AG09309 (cell line): ENCODE measurements around the gene RAB35.

Experiments
- DNase-seq: peaks from one replicate; pipeline ENCODE4 v3.0.0-alpha.2; 2010; ENCODE audit warnings: low read depth
- H3K4me3 ChIP-seq: 2 replicates; pipeline ENCODE4 v1.5.1; 2011; ENCODE audit warnings: mild to moderate bottlenecking, low read depth, low read length, moderate library complexity; ENCODE audit not compliant: control insufficient read depth
- TF ChIP-seq, protein P1 (sequence below): IDR thresholded peaks from 2 replicates; pipeline ENCODE4 v1.5.1; 2011; ENCODE audit warnings: mild to moderate bottlenecking, low read depth, low read length, inconsistent platforms; ENCODE audit not compliant: insufficient read depth, control insufficient read depth; ENCODE audit errors: missing control alignments

Gene RAB35

DNA sequence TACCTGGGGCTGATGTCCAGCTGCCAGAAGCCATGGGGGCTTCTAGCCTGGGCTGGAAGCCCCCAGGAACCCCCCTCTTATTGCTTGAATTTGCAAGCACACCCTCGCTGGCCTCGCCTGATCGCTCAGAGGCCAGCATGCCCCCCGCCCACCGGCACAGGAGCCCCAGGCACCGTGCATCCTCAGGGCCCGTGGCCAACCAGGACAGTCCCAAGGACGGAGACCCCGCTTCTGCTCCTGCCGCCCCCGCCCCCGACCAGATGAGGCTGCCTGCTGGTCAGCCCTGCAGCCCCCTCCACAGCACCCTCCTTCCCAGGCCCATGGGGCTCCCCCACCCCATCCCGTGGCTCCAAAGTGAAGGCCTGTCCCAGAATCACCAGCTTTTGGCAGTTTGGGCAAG, 21.2 kb downstream of the RAB35 start:
- no peak for DNase-seq
- H3K4me3 ChIP-seq, result no peak overlapping the region
- TF ChIP-seq, protein P1, sequence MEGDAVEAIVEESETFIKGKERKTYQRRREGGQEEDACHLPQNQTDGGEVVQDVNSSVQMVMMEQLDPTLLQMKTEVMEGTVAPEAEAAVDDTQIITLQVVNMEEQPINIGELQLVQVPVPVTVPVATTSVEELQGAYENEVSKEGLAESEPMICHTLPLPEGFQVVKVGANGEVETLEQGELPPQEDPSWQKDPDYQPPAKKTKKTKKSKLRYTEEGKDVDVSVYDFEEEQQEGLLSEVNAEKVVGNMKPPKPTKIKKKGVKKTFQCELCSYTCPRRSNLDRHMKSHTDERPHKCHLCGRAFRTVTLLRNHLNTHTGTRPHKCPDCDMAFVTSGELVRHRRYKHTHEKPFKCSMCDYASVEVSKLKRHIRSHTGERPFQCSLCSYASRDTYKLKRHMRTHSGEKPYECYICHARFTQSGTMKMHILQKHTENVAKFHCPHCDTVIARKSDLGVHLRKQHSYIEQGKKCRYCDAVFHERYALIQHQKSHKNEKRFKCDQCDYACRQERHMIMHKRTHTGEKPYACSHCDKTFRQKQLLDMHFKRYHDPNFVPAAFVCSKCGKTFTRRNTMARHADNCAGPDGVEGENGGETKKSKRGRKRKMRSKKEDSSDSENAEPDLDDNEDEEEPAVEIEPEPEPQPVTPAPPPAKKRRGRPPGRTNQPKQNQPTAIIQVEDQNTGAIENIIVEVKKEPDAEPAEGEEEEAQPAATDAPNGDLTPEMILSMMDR, result no peak

DNA sequence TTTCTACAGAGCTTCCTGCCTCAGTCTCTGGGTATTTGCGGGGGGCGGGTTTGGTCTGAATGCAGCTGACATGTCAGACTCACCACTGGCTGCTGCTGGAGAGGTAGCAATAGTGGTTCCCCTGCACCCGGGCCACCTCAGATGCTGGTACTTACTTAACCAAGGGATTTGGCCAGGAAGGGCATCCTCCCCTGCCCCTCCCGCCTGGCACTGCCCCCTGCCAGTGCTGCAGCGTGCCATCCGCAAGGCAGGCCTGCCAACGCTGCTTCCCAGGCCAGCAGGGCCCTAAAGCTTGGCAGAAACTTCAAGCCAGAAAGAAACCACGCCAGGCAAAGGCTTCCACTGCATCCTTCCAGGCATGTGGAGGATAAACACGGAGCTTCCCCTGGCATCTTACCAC, 22.1 kb downstream of the RAB35 start:
- no peak overlapping the region for H3K4me3 ChIP-seq
- TF ChIP-seq, protein P1, result no peak
- DNase-seq, result no peak

DNA sequence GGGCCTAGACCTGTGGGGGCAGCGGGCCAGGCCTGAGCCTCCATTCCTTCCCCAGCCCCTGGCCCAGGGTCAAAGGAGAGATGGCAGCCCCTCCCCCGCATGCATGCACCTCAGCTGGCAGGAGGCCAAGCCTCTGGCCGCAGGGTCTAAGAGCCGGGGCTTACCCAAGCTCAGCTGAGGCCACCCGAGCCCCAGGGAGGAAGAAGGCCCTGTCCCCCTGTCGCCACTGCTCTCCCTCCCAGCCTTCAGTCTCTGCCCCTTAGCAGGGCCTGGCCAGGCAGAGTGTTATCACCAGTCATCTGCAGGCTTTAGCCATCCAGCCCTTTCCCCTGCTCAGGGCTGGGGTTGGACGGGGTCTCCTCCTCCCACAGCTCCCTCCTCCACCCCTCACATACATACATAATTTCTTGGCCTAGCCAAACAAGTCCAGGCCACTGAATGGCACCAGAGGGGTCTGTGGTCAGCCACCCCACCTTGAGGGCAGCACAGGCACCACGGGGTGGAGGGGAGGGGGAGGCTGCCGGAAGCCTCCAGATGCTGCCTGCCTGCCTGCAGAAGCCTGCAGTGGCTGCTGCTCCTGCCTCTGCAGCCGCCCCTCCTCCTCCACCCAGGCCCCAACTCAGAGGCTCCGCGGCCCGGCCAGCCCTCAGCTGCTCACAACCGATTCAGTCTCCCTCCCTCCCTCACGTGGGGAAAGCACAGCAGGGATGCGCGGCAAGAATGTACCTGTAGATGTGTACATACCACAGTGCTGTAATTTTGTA, 22.8 kb downstream of the RAB35 start:
- no peak for DNase-seq
- TF ChIP-seq, protein P1, result no peak
- H3K4me3 ChIP-seq, result no peak overlapping the region

DNA sequence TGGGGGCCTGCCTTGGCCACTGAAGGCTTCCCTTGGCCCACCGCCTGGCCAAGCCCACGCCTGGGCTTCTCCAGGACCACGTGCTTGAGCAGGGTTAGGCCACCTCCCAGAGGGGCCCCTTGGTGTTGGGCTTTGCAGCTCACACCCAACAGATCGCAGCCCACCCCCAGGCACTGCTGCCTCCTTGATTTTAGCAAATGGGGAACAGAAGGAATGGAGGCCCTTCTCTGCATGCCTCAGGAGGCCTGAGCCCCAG, 23.3 kb downstream of the RAB35 start:
- no peak overlapping the region for H3K4me3 ChIP-seq
- DNase-seq, result no peak
- TF ChIP-seq, protein P1, result no peak

DNA sequence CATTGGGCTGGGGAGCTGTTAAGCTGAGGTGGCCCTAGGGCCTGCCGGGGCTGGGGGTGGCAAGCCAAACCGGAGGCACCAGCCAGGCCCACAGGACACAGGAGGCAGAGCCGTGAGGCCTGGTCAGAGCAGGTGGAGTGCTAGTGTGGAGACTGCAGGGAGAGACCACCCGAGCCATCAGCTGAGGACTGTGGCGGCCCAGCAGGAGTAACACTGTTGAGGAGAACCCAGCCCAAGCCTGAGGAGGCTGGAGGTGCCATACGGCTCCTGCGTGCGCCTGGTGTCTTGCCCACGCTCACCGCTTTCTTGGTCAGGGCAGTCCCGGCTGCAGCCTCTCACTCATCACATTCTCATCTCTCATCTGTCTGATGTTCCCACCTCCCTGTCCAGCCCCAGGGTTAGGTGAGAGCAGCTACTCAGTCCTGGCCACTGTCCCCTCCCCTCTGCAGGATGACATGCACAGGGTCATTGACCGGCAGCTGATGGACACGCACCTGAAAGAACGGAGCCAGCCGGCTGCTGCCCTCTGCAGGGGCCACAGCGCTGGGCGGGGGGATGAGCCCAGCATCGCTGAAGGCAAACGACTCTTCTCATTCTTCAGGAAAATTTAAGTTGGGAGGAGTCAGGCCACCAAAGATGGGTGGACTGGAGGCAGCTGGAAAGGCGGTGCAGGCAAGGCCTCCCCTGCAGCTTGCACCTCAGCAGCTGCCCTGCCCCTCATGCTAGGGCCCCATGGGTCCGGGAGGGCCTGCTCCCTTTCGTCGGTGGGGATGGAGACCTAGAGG, 23.8 kb downstream of the RAB35 start:
- TF ChIP-seq, protein P1, result no peak
- no peak overlapping the region for H3K4me3 ChIP-seq
- no peak for DNase-seq

DNA sequence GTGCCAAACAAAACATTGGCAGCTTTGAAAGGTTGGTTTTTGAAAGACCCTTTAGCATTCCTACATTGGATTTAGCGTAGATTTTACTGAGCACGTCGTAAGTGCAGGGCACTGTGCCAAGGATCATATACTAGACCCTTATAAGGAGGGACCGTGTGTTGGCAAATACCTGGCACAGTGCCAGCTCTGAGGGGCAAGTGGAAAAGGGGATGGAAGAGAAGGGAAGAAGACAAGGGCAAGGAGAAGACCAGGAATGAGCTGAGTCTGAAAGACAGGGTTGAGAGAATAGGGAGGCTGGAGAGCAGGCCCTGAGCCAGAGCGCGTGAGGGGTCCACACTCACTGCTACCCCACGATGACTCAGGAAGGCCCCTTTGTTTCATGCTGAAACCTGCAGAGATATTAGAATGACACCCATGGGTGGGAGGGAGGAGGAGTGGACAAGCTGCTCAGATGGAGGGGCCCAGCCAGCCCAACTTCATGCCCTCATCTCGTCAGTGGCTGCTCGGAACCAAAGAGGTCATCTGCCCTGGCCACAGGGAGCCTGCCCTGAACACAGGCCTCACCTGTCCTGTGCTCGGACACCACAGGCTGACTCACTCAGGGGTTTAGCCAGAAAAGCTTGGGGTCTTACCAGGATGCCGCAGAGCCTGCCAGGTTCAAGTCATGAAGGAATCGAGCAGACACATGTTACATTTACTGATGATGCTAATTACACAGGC, 25.0 kb downstream of the RAB35 start:
- H3K4me3 ChIP-seq, result no peak overlapping the region
- TF ChIP-seq, protein P1, result no peak
- no peak for DNase-seq
